Hepatocyte (in vitro differentiated cells): ENCODE data around the gene SERPINH1. TPM values are rescaled to one million over a fixed set of nuclear protein-coding genes. Genes with fewer than 3 reads are reported as not detected.

Experiments used
- DNase-seq: peaks from one replicate; pipeline ENCODE4 v3.0.0-alpha.2; 2016; ENCODE audit warnings: low spot score
- H2AFZ ChIP-seq: fragments of 200-600 bp; sonication (generic); 2 replicates; pipeline ENCODE4 v1.6.0; 2016; ENCODE audit warnings: antibody characterized with exemption, mild to moderate bottlenecking
- H3K27ac ChIP-seq: fragments of 200-600 bp; sonication (generic); 2 replicates; pipeline ENCODE4 v1.5.1; 2016; ENCODE audit warnings: mild to moderate bottlenecking
- H3K27me3 ChIP-seq: fragments of 200-600 bp; sonication (generic); 2 replicates; pipeline ENCODE4 v1.6.1; 2016
- H3K36me3 ChIP-seq: fragments of 200-600 bp; sonication (generic); replicated peaks from 2 replicates; pipeline ENCODE4 v1.5.1; 2016; ENCODE audit warnings: low read depth; ENCODE audit not compliant: insufficient read depth
- H3K4me1 ChIP-seq: fragments of 200-600 bp; sonication (generic); 2 replicates; pipeline ENCODE4 v1.5.1; 2016; ENCODE audit warnings: mild to moderate bottlenecking, moderate library complexity; ENCODE audit not compliant: insufficient read depth
- H3K4me2 ChIP-seq: fragments of 200-600 bp; sonication (generic); 2 replicates; pipeline ENCODE4 v1.6.0; 2016
- H3K4me3 ChIP-seq: fragments of 200-600 bp; sonication (generic); 2 replicates; pipeline ENCODE4 v1.5.1; 2016; ENCODE audit warnings: mild to moderate bottlenecking
- H3K79me2 ChIP-seq: fragments of 200-600 bp; sonication (generic); 2 replicates; pipeline ENCODE4 v1.6.0; 2017; ENCODE audit warnings: mild to moderate bottlenecking
- H3K9me2 ChIP-seq: fragments of 200-600 bp; sonication (generic); replicated peaks from 2 replicates; pipeline ENCODE4 v1.6.0; 2017; ENCODE audit warnings: mild to moderate bottlenecking; ENCODE audit not compliant: insufficient read depth
- H3K9me3 ChIP-seq: fragments of 200-600 bp; sonication (generic); 2 replicates; pipeline ENCODE4 v1.5.1; 2016; ENCODE audit warnings: low read depth, mild to moderate bottlenecking
- H4K20me1 ChIP-seq: fragments of 200-600 bp; sonication (generic); 2 replicates; pipeline ENCODE4 v1.6.0; 2016; ENCODE audit warnings: mild to moderate bottlenecking; ENCODE audit not compliant: insufficient read depth, poor library complexity, severe bottlenecking
- EZH2 ChIP-seq: fragments of 200-600 bp; sonication (generic); IDR thresholded peaks from 2 replicates; pipeline ENCODE4 v1.6.1; 2016; ENCODE audit warnings: antibody characterized with exemption, mild to moderate bottlenecking, borderline replicate concordance
- EZH2phosphoT487 ChIP-seq: fragments of 200-600 bp; sonication (generic); IDR thresholded peaks from one replicate; pipeline ENCODE4 v1.6.1; 2018; ENCODE audit warnings: antibody characterized with exemption, mild to moderate bottlenecking, low read depth, moderate library complexity; ENCODE audit not compliant: unreplicated experiment, severe bottlenecking
- WGBS: methylation state at CpG from one replicate; pipeline ENCODE4 v1.1.6; 2016; ENCODE audit warnings: low lambda C conversion rate; ENCODE audit errors: missing lambda C conversion rate; 5-methylcytosine and 5-hydroxymethylcytosine counted together
- polyA plus RNA-seq: library from polyadenylated mRNA; unstranded; fragments of >200 nt; fragmentation: Nextera tagmentation; extraction: Ambion mirVana; gene quantifications from 2 replicates; pipeline ENCODE4 v1.2.1, GENCODE V29; 2016
- total RNA-seq: library from RNA; depleted of rRNA; stranded (reverse); fragments of >200 nt; gene quantifications from 2 replicates; pipeline ENCODE4 v1.2.3, GENCODE V29; 2014
- TF ChIP-seq, protein P1 (sequence below): fragments of 200-600 bp; sonication (generic); IDR thresholded peaks from 2 replicates; pipeline ENCODE4 v1.5.1; 2016; ENCODE audit warnings: antibody characterized with exemption, mild to moderate bottlenecking; ENCODE audit not compliant: poor library complexity

SERPINH1 gene
- total and polyA plus RNA-seq, 2 experiments from 2014 or later: 479 to 805 TPM

DNA sequence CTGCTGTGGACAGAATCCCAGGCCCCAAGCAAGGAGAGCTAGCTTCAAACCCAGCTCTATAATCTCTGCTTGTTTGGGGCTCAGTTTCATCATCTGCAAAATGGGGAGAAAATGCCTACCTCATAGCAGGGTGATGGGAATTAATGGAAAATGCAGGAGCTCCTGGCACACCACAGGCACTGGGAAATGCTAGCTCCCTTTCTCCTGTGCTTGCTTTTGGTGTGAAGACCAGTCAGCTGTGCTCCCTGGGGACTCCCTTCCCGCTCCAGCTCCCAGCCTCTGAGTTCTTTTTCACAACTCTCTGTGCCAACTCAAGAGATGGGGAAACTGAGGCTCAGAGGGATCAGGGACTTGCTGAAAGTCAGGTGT lies 8.2 kb upstream of the SERPINH1 start:
- H3K27ac ChIP-seq: peak overlapping the region; percentile 50

GRCh38 chr11:75554258-75555022 lies 7.6 kb upstream of the SERPINH1 start:
- Histone ChIP-seq H3K27me3 (no peaks in the 10 kb centered on the region), H2AFZ (no peak overlapping the region)
- peak; percentile 93 for DNase-seq

More for the DNA sequence above, 8.2 kb upstream of the SERPINH1 start:
- Histone ChIP-seq H3K27me3 (no peaks in the 10 kb centered on the region), H3K4me1 (peaks cover 26% of the 10 kb centered on the region), H3K36me3 (no peaks in the 10 kb centered on the region), H4K20me1 (no peaks in the 10 kb centered on the region), H3K4me2 (peak overlapping the region; percentile 38), H3K9me2 (no peaks in the 10 kb centered on the region), H3K9me3 (no peaks in the 10 kb centered on the region), H2AFZ (no peak overlapping the region), H3K4me3 (no peak overlapping the region), H3K79me2 (no peaks in the 10 kb centered on the region)
- 58% methylated on average over 1 of the region's 1 CpG for WGBS
- no peak for DNase-seq
- no peak for TF ChIP-seq EZH2
- TF ChIP-seq, protein P1, sequence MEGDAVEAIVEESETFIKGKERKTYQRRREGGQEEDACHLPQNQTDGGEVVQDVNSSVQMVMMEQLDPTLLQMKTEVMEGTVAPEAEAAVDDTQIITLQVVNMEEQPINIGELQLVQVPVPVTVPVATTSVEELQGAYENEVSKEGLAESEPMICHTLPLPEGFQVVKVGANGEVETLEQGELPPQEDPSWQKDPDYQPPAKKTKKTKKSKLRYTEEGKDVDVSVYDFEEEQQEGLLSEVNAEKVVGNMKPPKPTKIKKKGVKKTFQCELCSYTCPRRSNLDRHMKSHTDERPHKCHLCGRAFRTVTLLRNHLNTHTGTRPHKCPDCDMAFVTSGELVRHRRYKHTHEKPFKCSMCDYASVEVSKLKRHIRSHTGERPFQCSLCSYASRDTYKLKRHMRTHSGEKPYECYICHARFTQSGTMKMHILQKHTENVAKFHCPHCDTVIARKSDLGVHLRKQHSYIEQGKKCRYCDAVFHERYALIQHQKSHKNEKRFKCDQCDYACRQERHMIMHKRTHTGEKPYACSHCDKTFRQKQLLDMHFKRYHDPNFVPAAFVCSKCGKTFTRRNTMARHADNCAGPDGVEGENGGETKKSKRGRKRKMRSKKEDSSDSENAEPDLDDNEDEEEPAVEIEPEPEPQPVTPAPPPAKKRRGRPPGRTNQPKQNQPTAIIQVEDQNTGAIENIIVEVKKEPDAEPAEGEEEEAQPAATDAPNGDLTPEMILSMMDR: no peak
- no peak for TF ChIP-seq EZH2phosphoT487

DNA sequence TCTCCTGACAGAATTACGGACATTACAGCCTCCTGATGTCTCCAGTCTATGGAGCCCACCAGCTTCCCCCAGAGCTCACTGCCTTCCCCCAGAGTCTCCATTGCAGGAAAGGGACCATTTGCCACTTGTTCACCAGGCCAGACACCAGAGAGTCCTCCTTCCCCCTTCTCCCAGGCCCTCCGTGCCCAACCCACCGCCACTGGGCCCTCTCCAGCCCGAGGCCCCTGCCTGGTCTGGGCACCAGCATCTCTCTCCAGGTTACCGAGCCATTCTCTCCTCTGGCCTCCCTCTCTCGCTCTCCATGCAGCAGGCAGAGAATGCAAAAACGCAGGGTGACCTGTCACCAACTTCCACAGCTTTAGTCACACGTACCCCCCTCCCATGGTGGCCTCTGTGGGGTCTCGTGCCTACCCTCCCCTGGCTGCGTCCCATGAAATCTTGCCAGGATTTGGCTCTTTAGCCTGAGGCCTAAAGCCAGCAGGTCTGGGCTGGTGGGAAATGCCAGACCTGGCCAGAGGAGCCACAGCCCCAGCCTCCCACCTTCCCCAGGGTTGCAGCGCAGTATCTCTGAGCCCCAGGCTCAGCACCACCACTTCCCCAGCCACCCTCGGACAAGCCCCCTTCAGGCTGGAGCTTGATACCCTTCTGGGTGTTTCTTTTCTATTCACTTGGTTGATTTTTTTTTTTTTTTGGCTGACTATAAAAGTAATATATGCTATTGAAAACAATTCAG lies 6.8 kb upstream of the SERPINH1 start:
- no peak for DNase-seq
- H3K27me3 ChIP-seq: no peaks in the 10 kb centered on the region
- 93% methylated on average over 12 of the region's 12 CpGs for WGBS
- no peak overlapping the region for H2AFZ ChIP-seq
- no peaks in the 10 kb centered on the region for H4K20me1 ChIP-seq
- no peaks in the 10 kb centered on the region for H3K79me2 ChIP-seq
- TF ChIP-seq EZH2 (no peak), EZH2phosphoT487 (no peak)
- TF ChIP-seq, protein P1: no peak
- no peak overlapping the region for H3K4me3 ChIP-seq
- H3K9me3 ChIP-seq: no peaks in the 10 kb centered on the region
- H3K4me2 ChIP-seq: peak overlapping the region; percentile 65
- H3K27ac ChIP-seq: peak overlapping the region; percentile 94
- peaks cover 39% of the 10 kb centered on the region for H3K4me1 ChIP-seq
- H3K36me3 ChIP-seq: no peaks in the 10 kb centered on the region
- no peaks in the 10 kb centered on the region for H3K9me2 ChIP-seq

More at GRCh38 chr11:75554258-75555022, 7.6 kb upstream of the SERPINH1 start:
- H3K9me2 ChIP-seq: no peaks in the 10 kb centered on the region
- no peaks in the 10 kb centered on the region for H3K9me3 ChIP-seq
- H3K4me3 ChIP-seq: no peak overlapping the region
- peak overlapping the region; percentile 65 for H3K4me2 ChIP-seq
- no peaks in the 10 kb centered on the region for H4K20me1 ChIP-seq
- H3K4me1 ChIP-seq: peaks cover 31% of the 10 kb centered on the region
- 50% methylated on average over 21 of the region's 21 CpGs for WGBS
- no peaks in the 10 kb centered on the region for H3K79me2 ChIP-seq
- TF ChIP-seq EZH2 (no peak), EZH2phosphoT487 (no peak)
- TF ChIP-seq, protein P1: no peak
- H3K36me3 ChIP-seq: no peaks in the 10 kb centered on the region
- H3K27ac ChIP-seq: peak overlapping the region; percentile 94
